ENCODE results near the gene PPP1CB.

DNA sequence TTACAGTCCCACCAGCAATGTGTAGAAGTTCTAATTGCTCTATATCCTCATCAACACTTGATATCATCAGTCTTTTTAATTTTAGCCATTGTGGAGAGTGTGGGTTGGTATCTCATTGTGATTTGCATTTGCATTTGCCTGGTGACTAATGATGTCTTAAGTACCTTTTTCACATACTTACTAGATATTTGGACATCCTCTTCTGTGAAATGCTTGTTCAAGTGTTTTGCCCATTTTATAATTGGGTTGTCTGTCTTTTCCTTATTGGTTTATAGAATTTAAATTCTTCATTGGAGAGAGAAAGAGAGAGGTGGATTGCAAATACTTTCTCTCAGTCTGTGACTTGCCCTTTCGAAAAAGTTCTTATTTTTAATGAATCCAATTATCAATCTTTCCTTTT is 14.0 kb upstream of the PPP1CB start:
- no peak for TF ChIP-seq ARNT (IDR thresholded peaks at IDR 0.05)
- no peak for TF ChIP-seq SP1 (IDR thresholded peaks at IDR 0.05)
- TF ChIP-seq SUZ12 (IDR thresholded peaks at IDR 0.05) = no peak
- TF ChIP-seq TARDBP (IDR thresholded peaks at IDR 0.05) = no peak
- no peak for TF ChIP-seq FOXM1 (IDR thresholded peaks at IDR 0.05; ENCODE audit: borderline replicate concordance)
